IMR-90 (cell line): ENCODE measurements around the gene TAF1A.

Experiments
- CTCF ChIP-seq: conservative IDR thresholded peaks from 2 replicates; pipeline ENCODE4 v1.5.1; 2012; ENCODE audit warnings: mild to moderate bottlenecking, low read depth, low read length, improper control_type of control experiment
- FOS ChIP-seq: fragments of 150-350 bp; IDR thresholded peaks from 2 replicates; pipeline ENCODE4 v1.6.1; 2016; ENCODE audit warnings: low read depth, low read length
- POLR2A ChIP-seq: IDR thresholded peaks from 2 replicates; pipeline ENCODE4 v1.6.1; 2012; ENCODE audit warnings: mild to moderate bottlenecking, low read depth, low read length
- USF2 ChIP-seq: fragments of 150-350 bp; IDR thresholded peaks from 2 replicates; pipeline ENCODE4 v1.6.1; 2017; ENCODE audit warnings: mild to moderate bottlenecking, antibody characterized with exemption, low read length, low read depth

- no peak for TF ChIP-seq USF2
- TF ChIP-seq CTCF, result no peak
- no peak for TF ChIP-seq FOS
- TF ChIP-seq POLR2A, result no peak
These were observed 42.5 kb downstream of the TAF1A start for GRCh38 chr1:222547260-222547614.
